Measurements from ENCODE around the gene RECQL.
A peak's percentile ranks its signal among the peaks of the same experiment; 100 is the strongest.
"Not testable (repeated sequence)": the region's sequence is repeated elsewhere in the genome, so short reads cannot be mapped to it uniquely, and the experiment has no call there.

RECQL gene

DNA sequence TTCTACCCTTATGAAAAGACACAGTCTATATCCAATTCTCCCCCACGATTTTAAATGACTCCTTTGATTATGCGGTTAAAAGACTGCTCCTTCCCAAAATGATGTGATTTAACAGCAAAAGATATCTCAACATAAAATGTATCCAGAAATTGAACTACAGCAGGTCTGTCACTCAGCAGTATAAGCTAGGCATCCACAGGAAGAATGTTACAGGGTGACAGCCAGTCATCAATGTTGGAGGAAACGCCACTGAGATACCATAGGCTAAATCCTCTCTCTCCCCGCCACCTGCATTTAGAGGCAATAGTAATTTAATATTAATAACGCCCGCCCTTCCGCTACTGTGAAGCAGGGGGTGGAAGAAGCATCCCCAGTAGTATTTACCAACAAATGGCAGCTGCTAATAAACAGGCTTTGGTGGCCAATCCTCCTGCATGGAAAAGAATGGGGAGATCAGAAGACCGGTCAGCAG lies 613 bp downstream of the RECQL start:
- no peak for DNase-seq

DNA sequence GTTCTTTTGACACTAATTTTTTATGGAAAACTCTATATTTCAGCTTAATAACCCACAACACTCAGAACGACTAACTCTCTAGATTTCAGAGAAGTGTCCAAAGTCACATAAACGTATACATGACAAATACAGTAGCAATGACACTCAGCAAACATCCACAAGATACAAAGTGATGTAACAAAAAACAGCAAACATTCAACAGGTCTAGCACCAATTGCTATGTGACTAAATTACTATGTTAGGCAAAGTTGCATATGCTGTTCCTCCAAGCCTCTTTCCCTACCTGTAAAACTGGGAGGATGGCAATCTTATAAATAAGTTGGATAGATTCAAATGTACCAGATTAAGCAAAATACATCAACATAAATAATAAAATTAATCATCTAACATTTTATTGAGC lies 1.7 kb downstream of the RECQL start:
- DNase-seq: no peak

DNA sequence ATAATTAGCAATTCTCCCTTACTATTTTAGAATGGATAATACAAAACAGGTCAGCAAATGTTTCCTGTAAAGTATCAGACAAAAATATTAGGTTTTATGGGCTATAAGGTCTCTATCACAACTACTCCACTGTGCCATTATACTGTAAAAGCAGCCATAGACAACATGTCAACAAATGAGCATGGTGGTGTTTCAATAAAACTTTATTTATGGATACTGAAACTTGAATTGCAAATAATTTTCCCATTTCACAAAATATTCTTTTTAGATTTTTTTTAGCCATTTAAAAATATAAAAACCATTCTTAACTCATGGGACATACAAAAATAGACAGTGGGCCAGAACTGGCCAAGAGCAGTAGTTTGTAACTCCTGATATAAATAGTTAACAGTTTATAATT lies 15.4 kb downstream of the RECQL start:
- no peak for DNase-seq

DNA sequence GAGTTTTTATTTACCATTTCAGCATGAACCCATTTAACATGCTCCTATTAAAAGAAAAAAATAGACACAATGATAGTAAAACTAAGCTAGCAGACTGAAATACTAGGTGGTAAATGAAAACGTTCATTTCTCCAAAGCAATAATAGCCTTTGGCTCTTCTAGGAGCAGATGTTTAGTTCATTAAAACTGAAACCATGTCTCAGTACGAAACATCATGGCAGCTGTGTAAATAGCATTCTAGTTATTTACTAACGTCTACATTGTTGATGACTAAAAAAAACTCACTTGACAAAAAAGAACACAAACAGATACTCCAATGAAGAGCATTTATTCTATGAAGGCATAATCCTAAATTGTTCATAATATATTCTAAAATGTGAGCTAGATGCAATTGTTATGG lies 17.9 kb downstream of the RECQL start:
- no peak for DNase-seq

DNA sequence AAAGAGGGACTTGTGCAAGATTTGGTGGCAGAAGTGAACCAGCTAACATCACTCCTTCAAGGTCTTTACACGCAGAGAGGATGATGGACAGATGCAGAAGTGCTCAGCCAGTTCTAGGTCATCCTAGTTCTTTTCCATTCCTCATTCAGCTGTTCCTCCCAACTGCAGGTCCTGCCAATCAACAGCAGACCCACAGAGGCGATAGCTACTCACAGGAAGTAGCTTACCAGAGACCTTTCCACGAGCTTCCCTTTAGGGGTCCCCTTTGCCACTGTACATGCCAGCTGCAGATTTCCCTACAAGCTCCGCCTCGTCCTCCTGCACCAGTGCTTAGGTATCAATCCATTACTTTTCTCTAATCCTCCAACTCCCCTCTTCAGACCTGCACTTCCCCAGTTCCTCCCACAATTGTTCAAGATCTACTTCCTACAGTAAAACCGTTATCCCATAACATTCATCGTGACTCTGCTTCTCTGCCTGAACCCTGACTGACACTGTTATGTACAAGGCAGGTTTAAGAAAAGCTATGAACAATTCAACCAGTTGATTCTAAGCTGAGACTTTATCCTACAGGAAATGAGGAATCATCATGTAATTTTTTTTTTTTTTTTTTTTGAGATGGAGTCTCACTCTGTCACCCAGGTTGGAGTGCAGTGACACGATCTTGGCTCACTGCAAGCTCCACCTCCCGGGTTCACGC lies 22.5 kb downstream of the RECQL start:
- DNase-seq: no peak

DNA sequence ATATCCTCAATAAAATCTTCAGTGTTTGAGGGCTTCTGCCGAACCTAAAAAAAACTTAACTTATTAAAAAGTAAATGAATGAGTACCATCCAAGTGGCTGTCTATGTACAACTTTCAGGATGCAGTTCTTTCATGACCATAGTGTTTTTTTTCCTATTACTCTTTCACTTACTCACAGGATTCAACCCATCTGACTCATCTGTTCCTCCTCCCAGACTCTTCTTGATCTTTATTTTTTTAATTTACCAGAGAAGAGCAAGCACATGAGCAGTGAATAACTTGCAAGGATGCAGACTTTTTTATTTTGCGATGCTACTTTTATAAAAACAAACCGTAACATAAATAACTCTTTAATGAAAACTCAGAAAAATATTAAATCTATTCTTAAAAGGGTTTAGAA lies 24.5 kb downstream of the RECQL start:
- DNase-seq: no peak

DNA sequence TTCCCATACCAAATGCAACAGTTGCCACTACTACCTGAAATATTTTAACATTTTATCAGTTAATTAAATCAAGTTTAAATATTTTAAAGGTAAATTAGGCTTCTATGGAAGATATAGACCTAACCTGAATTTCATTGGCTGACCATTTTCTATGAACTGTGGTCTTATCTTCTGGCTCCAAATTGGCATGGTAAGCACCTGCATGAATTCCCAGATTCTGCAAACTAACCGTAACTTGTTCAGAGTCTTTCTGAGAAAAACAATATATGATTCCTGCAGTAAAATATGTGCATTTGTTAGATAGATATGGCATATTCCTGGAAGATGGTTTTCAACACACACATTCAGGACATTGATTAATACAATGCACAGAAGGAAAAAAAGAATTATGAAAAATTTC lies 25.9 kb downstream of the RECQL start:
- DNase-seq: no peak

DNA sequence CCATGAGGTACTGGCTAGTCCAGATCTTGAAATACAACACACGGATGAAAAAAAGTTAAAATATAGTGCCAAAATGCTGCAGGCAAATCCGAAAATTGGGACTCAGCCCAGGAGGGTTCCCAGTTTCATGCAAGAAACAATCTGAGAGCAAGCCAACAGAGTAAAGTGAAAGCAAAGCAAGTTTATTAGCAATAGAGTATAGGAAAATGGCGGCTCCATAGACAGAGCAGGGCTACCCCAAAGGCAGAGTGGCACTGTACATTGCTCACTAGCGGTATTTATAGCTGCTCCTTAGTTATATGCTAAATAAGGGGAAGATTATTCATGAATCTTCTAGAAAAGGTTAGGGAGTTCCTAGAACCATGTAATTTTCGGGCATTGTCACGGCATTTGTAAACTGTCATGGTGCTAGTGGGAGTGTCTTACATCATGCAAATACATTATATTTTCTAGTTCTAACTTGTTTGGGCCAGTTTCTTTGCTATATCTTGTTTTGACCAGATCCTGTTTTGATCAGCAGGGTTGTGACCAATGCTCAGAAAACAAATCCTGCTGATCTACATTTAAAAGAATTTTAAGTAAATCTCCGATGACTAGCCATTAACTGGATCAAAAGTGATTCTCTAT lies 29.1 kb downstream of the RECQL start:
- DNase-seq: no peak

DNA sequence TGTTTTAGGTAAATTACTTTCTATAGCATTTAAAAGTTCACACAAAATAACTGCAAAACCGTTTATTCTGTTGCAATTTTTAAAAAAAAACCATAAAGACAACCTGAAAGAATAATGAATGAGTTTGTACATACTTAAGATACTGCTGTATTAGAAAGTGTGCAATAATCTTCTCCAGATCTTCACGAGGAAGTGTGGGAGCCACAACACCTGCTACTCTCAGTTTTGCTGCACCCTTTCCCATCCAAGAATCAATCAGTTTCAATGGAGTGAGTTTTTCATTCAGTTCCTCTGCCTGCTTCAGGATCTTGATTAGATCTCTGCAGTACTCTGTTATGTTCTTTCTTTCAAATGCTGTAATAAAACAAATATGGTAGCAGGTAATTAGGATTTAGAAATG lies 30.1 kb downstream of the RECQL start:
- no peak for DNase-seq

DNA sequence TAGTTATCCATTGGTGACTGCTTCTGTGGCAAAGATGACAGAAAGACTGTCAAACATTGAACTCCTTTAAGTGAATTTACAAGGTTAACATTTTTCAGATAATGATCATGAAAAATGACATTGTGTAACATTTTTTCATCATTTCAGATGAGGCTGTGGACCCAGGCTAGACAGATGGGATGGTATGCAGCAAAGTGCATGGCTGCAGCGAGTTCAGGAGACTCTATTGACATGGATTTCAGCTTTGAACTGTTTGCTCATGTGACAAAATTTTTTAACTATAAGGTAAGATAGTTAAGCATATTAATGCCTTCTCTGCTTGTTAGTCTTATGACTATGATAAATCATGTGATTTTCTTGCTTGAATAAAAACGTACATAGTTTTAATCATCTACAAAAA lies 34.1 kb downstream of the RECQL start:
- not testable (repeated sequence) for DNase-seq

DNA sequence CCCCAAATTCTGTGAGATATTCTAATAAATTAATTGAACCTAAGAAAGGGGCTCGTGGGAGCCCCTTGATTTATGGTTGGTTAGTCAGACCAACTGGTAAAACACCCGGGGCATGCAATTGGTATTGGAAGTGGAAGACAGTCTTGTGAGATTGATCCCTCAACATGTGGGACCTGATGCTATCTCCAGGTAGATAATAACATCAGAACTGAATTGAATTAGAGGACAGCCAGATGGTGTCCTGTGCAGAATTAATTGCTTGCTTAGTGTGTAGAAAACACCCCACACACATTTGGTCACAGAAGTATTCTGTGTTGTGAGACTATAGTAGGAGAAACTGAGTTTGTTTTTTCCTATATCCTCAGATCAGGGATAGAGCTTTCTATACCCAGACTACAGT lies 42.0 kb downstream of the RECQL start:
- no peak for DNase-seq

DNA sequence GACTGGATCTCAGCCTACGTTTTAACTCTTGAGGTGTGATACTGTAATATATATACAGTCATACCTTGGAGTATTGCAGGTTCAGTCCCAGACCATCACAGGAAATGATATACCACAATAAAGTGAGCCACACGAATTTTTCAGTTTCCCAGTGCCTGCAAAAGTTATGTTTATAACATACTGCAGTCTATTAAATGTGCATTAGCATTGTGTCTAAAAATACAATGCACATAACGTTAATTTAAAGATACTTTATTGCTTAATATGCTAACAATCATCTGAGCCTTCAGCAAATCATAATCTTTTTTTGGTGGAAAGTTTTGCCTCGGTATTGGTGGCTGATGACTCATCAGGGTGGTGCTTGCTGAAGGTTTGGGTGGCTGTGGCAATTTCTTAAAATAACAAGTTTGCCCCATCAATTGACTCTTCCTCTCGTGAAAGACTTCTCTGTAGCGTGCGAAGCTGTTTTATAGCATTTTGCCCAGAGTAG lies 45.1 kb downstream of the RECQL start:
- no peak for DNase-seq

DNA sequence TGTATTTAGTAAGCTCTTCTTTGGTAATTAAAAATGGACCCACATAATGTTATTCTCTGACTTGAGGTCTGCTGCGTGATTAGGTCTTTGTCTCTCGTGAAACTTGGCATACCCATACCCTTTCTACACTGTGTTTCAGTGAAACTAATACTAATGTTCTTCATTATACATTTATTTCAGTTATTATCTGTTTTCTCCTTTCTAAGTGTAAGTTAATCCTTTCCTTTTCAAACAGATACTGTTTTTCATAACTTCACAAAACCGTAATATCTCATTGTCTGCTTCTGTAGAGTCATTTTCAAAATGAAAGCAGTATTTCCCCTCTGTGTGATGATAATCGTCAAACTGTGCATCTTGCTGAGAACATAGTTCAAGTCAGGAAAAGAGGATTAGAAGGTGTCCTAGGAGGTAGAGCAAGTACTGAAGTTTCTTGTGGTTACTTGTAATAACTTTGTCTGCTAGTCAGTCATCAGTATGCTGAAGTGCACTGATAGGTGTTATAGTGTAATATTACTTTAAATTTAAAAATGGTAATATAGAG lies 48.1 kb downstream of the RECQL start:
- no peak for DNase-seq

DNA sequence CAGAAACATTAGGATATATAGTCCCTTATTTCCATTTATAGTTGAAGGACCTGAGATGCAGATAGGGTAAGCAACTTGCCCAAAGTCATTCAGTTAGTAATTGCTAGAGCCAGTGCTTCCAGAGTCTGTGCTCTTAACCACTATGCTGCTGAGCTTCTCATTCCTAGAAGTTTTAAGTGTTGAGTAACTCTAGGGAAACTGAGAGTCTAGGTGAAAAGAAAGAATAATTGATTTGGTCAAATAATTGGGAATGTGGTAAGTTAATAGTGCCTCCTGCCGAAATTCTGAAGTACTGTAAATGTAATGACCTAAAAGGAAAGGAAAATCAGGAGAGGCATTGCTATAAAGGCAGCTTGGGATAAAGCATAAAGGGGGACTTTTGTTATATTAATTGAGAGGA lies 49.9 kb downstream of the RECQL start:
- DNase-seq: no peak

DNA sequence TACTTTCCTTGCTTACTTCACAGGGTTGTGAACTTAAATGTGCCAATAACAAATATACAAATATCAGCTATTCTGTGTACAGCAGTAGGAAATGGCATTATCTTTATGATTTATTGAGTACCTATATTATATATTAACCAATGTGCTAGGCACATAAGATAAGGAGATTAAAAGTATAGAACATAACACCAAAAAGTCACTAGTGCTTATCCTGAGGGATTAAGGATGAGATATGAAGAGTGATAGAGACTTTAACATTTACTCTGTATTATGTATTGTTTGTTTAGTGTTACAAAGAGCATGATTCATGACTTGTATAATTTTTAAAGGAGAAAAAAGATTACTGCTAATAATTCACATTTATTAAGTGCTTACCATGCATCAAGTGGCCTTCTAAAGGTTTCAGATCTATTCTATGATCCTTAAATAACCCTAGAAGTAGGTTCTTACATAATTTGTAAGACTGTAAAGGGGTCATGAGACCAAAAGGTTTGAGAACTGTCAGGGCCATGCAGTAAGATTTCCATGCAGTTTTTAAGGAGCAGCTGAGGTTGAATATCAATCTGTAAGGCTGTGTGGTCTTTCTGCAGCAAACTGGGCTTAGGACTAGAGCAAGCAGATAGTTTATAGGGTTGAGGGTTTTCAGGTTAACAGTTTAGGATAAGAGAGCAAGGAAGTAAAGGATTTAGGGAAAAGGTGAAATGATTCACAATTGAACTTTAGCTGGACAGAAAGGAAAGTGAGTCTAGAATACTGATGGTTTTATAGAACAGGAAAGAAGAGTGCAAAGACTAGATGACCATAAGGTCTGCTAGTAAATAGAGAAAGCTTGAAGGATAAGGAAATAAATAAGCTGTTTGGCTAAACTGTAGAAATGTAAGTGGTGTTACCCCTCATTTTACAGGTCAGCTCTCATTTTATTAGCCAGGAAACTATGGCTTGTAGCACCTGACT lies 57.0 kb downstream of the RECQL start:
- DNase-seq: no peak

DNA sequence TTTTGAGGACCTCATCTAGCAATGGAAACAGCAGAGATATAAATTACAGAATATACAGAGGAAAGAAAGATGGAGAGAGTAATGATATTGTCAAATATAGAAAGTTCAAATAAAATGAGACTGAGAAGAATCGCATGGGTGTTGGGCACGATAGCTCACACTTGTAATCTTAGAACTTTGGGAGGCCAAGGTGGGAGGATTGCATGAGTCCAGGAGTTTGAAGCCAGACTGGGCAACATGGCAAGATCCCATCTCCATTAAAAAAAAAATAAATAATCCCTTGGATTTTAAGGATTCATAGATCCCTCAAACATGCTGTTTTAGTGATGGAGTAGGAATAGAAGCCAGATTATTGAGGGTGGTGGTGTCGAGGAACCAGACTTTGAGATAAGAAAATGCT lies 62.1 kb downstream of the RECQL start:
- DNase-seq: no peak

DNA sequence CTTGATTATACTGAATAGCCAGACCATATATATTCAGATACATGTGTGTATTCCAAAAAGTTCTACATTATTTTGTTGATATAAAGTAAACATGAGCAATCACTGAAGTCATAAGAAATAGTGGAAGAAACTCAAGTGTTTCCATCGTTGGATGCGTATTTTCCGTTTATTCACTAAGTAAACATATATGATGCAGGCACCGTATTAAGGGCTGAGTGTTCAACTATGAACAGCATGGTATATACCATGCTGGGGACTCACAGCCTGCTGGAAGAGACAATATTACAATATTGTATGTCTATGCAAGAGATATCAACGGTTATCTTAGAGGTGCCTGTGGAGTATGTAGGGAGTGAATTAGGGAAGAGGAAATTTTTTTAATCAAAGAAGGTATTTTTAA lies 62.8 kb downstream of the RECQL start:
- DNase-seq: no peak

DNA sequence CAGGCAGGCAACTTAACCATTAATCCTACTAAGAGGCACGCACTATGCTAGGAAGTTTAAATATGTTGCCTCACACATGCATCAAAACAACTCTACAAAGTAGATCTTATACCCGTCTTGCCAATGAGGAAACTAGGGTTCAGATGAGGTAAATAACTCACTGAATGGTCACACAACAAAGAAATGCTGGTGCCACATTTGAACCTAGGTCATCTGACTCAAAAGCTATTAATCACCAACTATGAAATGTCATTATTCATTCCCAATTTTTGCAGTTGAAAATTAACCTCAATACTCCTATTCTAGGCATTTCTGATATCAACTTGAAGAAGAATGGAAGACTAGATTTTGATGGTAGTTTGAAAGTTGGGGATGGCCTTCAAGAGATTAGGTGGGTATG lies 66.7 kb downstream of the RECQL start:
- no peak for DNase-seq

DNA sequence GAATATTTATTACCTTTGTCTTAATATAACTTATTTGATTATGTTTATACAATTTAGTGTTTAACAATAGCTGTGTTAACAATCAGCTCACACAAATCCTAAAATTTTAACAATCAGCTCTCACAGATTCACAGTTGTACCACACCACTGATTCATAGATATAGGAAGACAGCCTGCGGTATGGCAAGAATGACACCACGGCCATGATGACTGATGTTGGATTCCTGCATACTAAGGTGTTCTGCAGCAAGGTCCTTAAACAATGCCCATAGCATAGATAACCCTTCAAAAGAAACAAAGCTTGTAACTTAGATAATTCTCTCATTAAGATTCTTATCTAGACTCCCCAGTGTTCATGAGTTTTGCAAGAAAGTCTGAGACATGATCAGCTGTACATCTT lies 67.9 kb downstream of the RECQL start:
- DNase-seq: no peak

DNA sequence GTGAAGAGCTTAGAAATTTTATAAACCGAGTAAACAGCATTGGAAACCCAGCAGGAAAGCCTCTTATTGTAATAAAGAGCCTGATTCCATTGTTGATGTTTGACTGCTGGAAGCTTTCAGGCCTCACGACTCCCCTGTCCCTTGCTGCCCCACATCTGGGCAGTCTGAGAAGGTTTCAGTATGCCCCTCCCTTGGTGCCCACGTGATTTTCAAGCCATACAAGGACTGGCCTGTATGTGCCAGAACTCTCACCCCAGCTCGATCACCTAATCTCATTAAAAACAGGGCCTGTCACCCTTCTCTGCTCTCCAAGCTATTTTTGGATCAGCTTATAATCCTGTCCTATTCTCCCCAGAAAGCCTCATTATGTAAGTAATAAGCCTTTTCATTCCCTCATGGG lies 71.4 kb downstream of the RECQL start:
- DNase-seq: peak; percentile 24

DNA sequence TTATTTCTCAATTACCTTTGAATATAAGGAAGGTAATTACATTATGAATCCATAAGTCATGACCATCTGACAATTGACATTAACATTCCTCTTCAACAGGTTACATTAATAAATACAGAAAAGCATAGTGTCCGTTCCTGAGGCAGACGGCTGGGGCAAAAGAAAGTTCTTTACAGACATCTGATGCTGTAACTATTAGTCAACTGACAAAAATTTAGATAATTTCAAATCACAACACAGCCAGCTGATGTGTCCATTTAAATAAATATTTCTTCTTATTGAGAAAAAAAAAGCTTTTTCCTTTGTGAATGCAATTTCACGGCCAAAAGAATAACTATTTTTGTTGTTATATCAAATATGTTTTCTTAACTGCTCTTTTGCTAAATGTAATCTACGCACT lies 73.2 kb downstream of the RECQL start:
- DNase-seq: no peak

DNA sequence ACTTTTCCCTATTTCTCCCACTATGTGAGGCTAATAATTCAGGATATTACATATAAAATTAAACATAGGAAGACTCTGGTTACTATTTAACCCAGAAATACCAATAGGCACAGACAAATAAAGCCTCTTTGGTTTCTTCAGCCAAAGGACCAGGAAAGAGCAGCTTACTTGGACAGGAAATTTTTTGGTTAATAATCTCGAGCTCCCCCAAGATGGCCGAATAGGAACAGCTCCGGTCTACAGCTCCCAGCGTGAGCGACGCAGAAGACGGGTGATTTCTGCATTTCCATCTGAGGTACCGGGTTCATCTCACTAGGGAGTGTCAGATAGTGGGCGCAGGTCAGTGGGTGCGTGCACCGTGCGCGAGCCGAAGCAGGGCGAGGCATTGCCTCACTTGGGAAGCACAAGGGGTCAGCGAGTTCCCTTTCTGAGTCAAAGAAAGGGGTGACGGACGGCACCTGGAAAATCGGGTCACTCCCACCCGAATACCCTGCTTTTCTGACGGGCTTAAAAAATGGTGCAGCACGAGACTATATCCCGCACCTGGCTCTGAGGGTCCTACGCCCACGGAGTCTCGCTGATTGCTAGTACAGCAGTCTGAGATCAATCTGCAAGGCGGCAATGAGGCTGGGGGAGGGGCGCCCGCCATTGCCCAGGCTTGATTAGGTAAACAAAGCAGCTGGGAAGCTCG lies 82.3 kb downstream of the RECQL start:
- not testable (repeated sequence) for DNase-seq

All from eye (tissue), 1 donor.